Activated CD8-positive, alpha-beta memory T cell treated with anti-CD3 and anti-CD28 coated beads, Interleukin-2, amount 10 ng/mL, durations not matched to agents 7 days and 5 days (primary cell): ENCODE measurements around the gene ORMDL1. TPM values are rescaled to one million over a fixed set of nuclear protein-coding genes. Genes with fewer than 3 reads are reported as not detected.
"Not testable (repeated sequence)": the region's sequence is repeated elsewhere in the genome, so short reads cannot be mapped to it uniquely, and the experiment has no call there.

ENCODE experiments used
- ATAC-seq: fragments of 150-1000 bp; cut with Tn5 transposase; one replicate; pipeline ENCODE4 v1.10.0; 2021; ENCODE audit warnings: moderate library complexity
- CTCF ChIA-PET: fragments of 350-600 bp; sonication (Branson Sonifier 250); formaldehyde crosslinking; loops from one replicate; lab custom pipeline; 2021; ENCODE audit warnings: antibody characterized with exemption; lab: Charles Lee
- DNase-seq: peaks from one replicate; pipeline ENCODE4 v3.0.0-alpha.2; 2020
- H3K27ac Mint-ChIP-seq: one replicate; pipeline ENCODE4 v1.8.0; 2021; ENCODE audit warnings: mild to moderate bottlenecking, mixed read lengths
- H3K27me3 Mint-ChIP-seq: one replicate; pipeline ENCODE4 v1.8.0; 2021; ENCODE audit warnings: mixed read lengths
- H3K36me3 Mint-ChIP-seq: one replicate; pipeline ENCODE4 v1.8.0; 2021; ENCODE audit warnings: mild to moderate bottlenecking, mixed read lengths
- H3K4me1 Mint-ChIP-seq: one replicate; pipeline ENCODE4 v1.8.0; 2021; ENCODE audit warnings: mixed read lengths
- H3K4me3 Mint-ChIP-seq: one replicate; pipeline ENCODE4 v1.8.0; 2021; ENCODE audit warnings: mild to moderate bottlenecking, moderate library complexity, mixed read lengths
- H3K9me3 Mint-ChIP-seq: one replicate; pipeline ENCODE4 v1.8.0; 2022; ENCODE audit warnings: low read depth, mixed read lengths
- total RNA-seq, 2 experiments: library from RNA; stranded (reverse); gene quantifications; one replicate each; pipeline ENCODE4 v1.2.3, GENCODE V29; 2021

Gene ORMDL1
- total RNA-seq, 2 experiments from 2014 or later = 62.0 to 76.7 TPM

DNA sequence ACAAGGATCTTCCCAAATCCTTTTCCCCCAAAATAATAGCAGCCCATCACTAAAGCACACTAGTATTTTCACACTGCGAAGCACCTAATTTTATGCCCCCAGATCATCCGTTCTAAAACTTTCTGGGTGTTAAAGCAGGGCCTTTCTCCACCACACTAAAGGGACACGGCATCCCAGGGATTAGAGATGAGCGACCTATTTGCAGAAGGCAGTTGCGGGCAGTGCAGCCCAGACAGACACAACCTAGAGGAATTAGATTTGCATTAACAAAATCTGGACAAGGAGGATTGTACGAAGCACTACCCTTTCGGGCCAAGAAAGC is 21.9 kb downstream of the ORMDL1 start:
- H3K4me3 Mint-ChIP-seq = peak overlapping the region; percentile 92
- H3K4me1 Mint-ChIP-seq = peaks cover 14% of the 10 kb centered on the region
- peak overlapping the region; percentile 98 for H3K27ac Mint-ChIP-seq
- ATAC-seq = no peak
- DNase-seq = no peak
- peaks cover 13% of the 10 kb centered on the region for H3K36me3 Mint-ChIP-seq
- H3K27me3 Mint-ChIP-seq = no peaks in the 10 kb centered on the region
- H3K9me3 Mint-ChIP-seq = no peaks in the 10 kb centered on the region
- CTCF ChIA-PET = interaction anchor here (0.8 to 3.9 kb wide), 18 partner anchors 9 to 1915 kb away, joined by 3 to 31 read pairs (median 6); partner anchors contain the start of genes ANKAR, ASNSD1, ORMDL1 and PMS1

DNA sequence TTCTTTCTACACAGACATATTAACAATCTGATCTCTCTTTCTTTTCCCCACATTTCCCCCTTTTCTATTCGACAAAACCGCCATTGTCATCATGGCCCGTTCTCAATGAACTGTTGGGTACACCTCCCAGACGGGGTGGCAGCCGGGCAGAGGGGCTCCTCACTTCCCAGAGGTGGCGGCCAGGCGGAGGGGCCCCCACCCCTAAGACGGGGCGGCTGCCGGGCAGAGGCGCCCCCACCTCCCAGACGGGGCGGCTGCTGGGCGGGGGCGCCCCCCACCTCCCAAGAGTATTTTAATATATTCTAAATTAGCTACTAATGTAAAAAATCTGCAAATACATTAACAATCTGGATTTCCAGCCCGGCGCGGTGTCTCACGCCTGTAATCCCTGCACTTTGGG is 24.0 kb downstream of the ORMDL1 start:
- not testable (repeated sequence) for H3K4me3 Mint-ChIP-seq, H3K27me3 Mint-ChIP-seq, DNase-seq, ATAC-seq, H3K36me3 Mint-ChIP-seq, H3K9me3 Mint-ChIP-seq, H3K27ac Mint-ChIP-seq
- CTCF ChIA-PET = interaction anchor here (1.2 to 3.9 kb wide), 2 partner anchors 9 to 58 kb away, joined by 3 to 31 read pairs; no protein-coding TSS in a partner anchor
- H3K4me1 Mint-ChIP-seq = peaks cover 14% of the 10 kb centered on the region

GRCh38 chr2:189756311-189756952 is 27.7 kb downstream of the ORMDL1 start:
- Mint-ChIP-seq H3K36me3 (peaks cover 9% of the 10 kb centered on the region), H3K27me3 (no peaks in the 10 kb centered on the region), H3K4me1 (peaks cover 2% of the 10 kb centered on the region), H3K9me3 (no peaks in the 10 kb centered on the region), H3K27ac (no peak overlapping the region), H3K4me3 (no peak overlapping the region)
- ATAC-seq (no peak), DNase-seq (no peak)
- CTCF ChIA-PET = no interaction called here

DNA sequence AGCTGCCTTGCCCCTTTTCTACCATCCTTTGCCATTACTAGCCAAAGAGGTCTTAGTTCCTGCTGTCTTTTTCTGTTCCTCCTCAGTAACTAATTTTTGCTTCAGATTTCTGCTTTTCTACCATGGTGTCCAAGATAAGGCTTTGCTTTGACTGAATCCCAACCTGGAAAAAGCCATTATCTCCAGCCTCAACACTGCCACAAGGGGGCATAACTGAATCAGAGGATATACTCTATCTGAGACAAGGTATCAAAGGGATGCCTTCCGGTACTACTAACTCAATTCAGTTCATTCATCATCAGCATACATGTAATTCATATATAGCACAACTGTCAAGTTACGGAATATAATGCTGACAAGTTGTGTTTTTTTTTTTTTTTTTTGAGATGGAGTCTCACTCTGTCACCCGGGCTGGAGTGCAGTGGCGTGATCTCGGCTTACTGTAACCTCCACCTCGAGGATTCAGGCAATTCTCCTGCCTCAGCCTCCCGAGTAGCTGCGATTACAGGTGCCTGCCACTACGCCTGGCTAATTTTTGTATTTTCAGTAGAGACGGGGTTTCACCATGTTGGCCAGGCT is 33.0 kb downstream of the ORMDL1 start:
- peak; percentile 52 for DNase-seq
- no peaks in the 10 kb centered on the region for H3K9me3 Mint-ChIP-seq
- no peak overlapping the region for H3K27ac Mint-ChIP-seq
- H3K4me1 Mint-ChIP-seq = no peaks in the 10 kb centered on the region
- no peak overlapping the region for H3K4me3 Mint-ChIP-seq
- no peaks in the 10 kb centered on the region for H3K27me3 Mint-ChIP-seq
- CTCF ChIA-PET = interaction anchor here (0.7 to 4.0 kb wide), 8 partner anchors 11 to 329 kb away, joined by 3 to 31 read pairs (median 4); partner anchors contain the start of gene OSGEPL1
- H3K36me3 Mint-ChIP-seq = peaks cover 10% of the 10 kb centered on the region
- ATAC-seq = peak; percentile 75

DNA sequence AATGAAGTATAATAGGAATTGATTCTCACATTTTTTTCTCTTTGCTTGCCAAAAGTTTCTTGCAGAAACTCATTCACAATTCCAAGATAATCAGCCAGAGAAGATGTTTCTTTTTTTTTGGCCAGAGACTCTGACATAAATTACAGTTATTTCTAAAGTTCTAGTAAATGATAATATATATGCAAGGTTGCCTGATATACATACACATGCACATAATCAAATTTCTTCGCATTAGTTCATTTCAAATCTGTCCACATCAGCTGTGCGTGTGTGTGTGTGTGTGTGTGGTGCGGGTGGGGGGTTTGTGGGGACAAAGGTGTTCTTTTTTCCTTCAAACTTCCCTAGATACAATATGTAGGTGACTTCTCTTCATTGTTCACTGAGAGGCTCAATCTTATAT is 54.7 kb downstream of the ORMDL1 start:
- no peaks in the 10 kb centered on the region for H3K4me1 Mint-ChIP-seq

DNA sequence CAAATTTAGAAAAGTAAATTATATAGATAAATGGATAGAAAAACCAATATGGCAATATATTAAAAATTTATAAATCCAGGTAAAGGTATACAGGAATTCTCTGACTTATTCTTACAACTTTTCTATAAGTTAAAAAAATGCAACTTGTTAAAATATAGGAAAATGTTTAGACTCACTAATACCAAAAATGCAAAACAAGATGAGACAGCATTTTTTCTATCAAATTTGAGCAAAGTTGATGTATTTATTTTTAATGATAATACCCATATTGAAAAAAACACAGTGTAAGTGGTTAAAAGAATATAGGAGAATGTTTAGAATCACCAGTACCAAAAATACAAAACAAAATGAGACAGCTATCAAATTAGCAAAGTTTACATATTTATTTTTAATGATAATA is 57.3 kb downstream of the ORMDL1 start:
- CTCF ChIA-PET = no interaction called here
- Mint-ChIP-seq H3K27me3 (no peaks in the 10 kb centered on the region), H3K4me3 (no peak overlapping the region), H3K9me3 (no peaks in the 10 kb centered on the region), H3K4me1 (peaks cover 5% of the 10 kb centered on the region), H3K27ac (no peak overlapping the region), H3K36me3 (no peaks in the 10 kb centered on the region)
- ATAC-seq = no peak
- no peak for DNase-seq

More for the DNA sequence above, 54.7 kb downstream of the ORMDL1 start:
- H3K9me3 Mint-ChIP-seq = no peaks in the 10 kb centered on the region
- H3K4me3 Mint-ChIP-seq = no peak overlapping the region
- DNase-seq (no peak), ATAC-seq (no peak)
- H3K27ac Mint-ChIP-seq = no peak overlapping the region
- H3K36me3 Mint-ChIP-seq = no peaks in the 10 kb centered on the region
- H3K27me3 Mint-ChIP-seq = no peaks in the 10 kb centered on the region
- CTCF ChIA-PET = no interaction called here

DNA sequence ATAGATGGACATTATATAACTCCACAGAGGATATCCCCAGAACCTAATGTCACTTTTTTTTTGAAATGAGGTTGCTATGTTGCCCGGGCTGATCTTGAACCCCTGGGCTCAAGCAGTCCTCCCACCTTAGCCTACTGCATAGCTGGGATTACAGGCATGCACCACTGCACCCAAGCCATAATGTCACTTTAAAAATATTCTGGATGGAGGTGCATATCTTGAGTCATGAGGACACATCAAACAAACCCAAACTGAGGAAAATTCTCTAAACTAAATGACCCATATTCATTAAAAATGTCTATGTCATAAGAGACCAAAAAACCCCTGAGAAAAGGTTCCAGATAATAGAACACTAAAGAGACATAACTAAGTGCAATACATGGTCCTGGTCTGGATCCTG is 57.9 kb downstream of the ORMDL1 start:
- Mint-ChIP-seq H3K36me3 (no peaks in the 10 kb centered on the region), H3K4me3 (no peak overlapping the region), H3K9me3 (no peaks in the 10 kb centered on the region), H3K4me1 (peaks cover 5% of the 10 kb centered on the region), H3K27me3 (no peaks in the 10 kb centered on the region), H3K27ac (no peak overlapping the region)
- no peak for DNase-seq
- ATAC-seq = no peak
- CTCF ChIA-PET = no interaction called here

DNA sequence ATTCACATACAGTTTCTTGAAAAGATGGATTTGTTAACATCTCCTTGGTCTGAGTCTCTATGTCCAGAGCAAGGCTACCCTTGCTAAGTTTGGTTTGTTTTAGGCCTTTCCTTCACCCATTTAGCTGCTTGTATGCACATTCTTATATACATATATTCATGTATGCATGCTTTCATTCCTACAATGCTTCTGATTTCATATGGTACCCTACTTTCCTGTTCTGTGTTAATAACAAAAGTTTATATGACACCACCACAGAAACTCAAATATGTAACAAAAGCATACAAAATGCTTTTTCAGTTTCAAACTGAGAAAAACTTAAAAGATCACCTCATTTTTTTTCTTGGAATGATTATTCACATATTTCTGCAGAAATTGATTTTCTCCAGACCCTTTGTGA is 60.9 kb downstream of the ORMDL1 start:
- ATAC-seq (no peak), DNase-seq (no peak)
- Mint-ChIP-seq H3K4me3 (no peak overlapping the region), H3K27me3 (no peaks in the 10 kb centered on the region), H3K36me3 (no peaks in the 10 kb centered on the region), H3K9me3 (no peaks in the 10 kb centered on the region), H3K4me1 (peaks cover 5% of the 10 kb centered on the region), H3K27ac (no peak overlapping the region)
- CTCF ChIA-PET = no interaction called here

Other genes with a start within 250 kb of the ORMDL1 start
- gene SLC40A1, start 203.6 kb downstream of the ORMDL1 start, total RNA-seq = 1 to 10 TPM in 1 of 2 experiments, under 1 TPM in 1; 0.47 to 1.3 TPM
- gene ASNSD1, start 122.9 kb downstream of the ORMDL1 start, total RNA-seq = 10 to 100 TPM; 30.7 to 39.1 TPM
- gene ANKAR, start 109.7 kb downstream of the ORMDL1 start, total RNA-seq = 1 to 10 TPM; 4.8 to 9.3 TPM
- 10 to 100 TPM in 1 of 2 experiments, 1 to 10 TPM in 1; 10.0 to 11.3 TPM for gene OSGEPL1, start 21.5 kb downstream of the ORMDL1 start, total RNA-seq
- gene PMS1, start 111 bp upstream of the ORMDL1 start, total RNA-seq = 10 to 100 TPM; 40.9 to 42.1 TPM